Panc1 (cell line): ENCODE measurements around the gene SREK1. TPM values are rescaled to one million over a fixed set of nuclear protein-coding genes. Genes with fewer than 3 reads are reported as not detected.

ENCODE experiments used
- ATAC-seq: fragments of 200-7000 bp; cut with Tn5 transposase; 2 replicates; pipeline ENCODE4 v1.9.1; 2020; ENCODE audit warnings: mild to moderate bottlenecking, moderate library complexity
- BruUV-seq: library from RNA; stranded (reverse); fragments of 400-500 nt; replicated peaks from 2 replicates; lab custom pipeline; 2021; lab: Mats Ljungman, UMichigan
- CTCF ChIA-PET: fragments of 300-600 bp; sonication (Branson Sonifier 250); formaldehyde crosslinking; loops from one replicate; lab custom pipeline; 2022; ENCODE audit warnings: antibody characterized with exemption; lab: Charles Lee
- POLR2A ChIA-PET: fragments of 300-600 bp; sonication (Branson Sonifier 250); formaldehyde crosslinking; loops from one replicate; lab custom pipeline; 2022; ENCODE audit warnings: antibody characterized with exemption; lab: Charles Lee
- DNase-seq: peaks from one replicate; pipeline ENCODE4 v3.0.0-alpha.2; 2010; ENCODE audit warnings: low read depth, low spot score
- H3K27ac ChIP-seq: 2 replicates; pipeline ENCODE4 v1.5.1; 2011; ENCODE audit warnings: mild to moderate bottlenecking, low read length, inconsistent platforms
- H3K27me3 ChIP-seq: fragments of 200-500 bp; sonication (Bioruptor generic); 2 replicates; pipeline ENCODE4 v1.6.0; 2014; ENCODE audit warnings: low read length, inconsistent platforms; ENCODE audit not compliant: control insufficient read depth, insufficient read depth
- H3K36me3 ChIP-seq: fragments of 200-500 bp; sonication (Bioruptor generic); 2 replicates; pipeline ENCODE4 v1.5.1; 2014; ENCODE audit warnings: inconsistent platforms, mild to moderate bottlenecking, low read length, moderate library complexity; ENCODE audit not compliant: control insufficient read depth, insufficient read depth
- H3K4me1 ChIP-seq: 2 replicates; pipeline ENCODE4 v1.5.1; 2011; ENCODE audit warnings: inconsistent platforms, mild to moderate bottlenecking, low read length, moderate library complexity; ENCODE audit not compliant: control insufficient read depth, insufficient read depth
- H3K4me3 ChIP-seq, 2 experiments: 2 replicates each; pipeline ENCODE4 v1.5.1; 2011 to 2012; ENCODE audit warnings: low read depth in 2 of 2, low read length in 2 of 2, mild to moderate bottlenecking in 2 of 2, inconsistent platforms in 1 of 2, moderate library complexity in 1 of 2
- H3K9me3 ChIP-seq: fragments of 200-500 bp; sonication (Bioruptor generic); 2 replicates; pipeline ENCODE4 v1.5.1; 2014; ENCODE audit warnings: low read depth, mild to moderate bottlenecking, inconsistent platforms, low read length, moderate library complexity; ENCODE audit not compliant: control insufficient read depth, insufficient read depth
- CTCF ChIP-seq: fragments of 450-650 bp; IDR thresholded peaks from 2 replicates; pipeline ENCODE4 v1.5.1; 2017; ENCODE audit warnings: mild to moderate bottlenecking
- POLR2AphosphoS5 ChIP-seq: IDR thresholded peaks from 2 replicates; pipeline ENCODE4 v1.6.1; 2012; ENCODE audit warnings: mild to moderate bottlenecking, low read depth, low read length, moderate library complexity
- REST ChIP-seq, 2 experiments: IDR thresholded peaks; 2 replicates each; pipeline ENCODE4 v1.6.1; 2011 to 2012; ENCODE audit warnings: low read depth in 2 of 2, control low read depth in 1 of 2, low read length in 1 of 2, mild to moderate bottlenecking in 1 of 2, moderate library complexity in 1 of 2; ENCODE audit not compliant: insufficient read depth in 1 of 2
- SIN3A ChIP-seq: IDR thresholded peaks from 2 replicates; pipeline ENCODE4 v1.6.1; 2012; ENCODE audit warnings: low read depth, mild to moderate bottlenecking, low read length, moderate library complexity, borderline replicate concordance; ENCODE audit not compliant: insufficient read depth
- TCF7L2 ChIP-seq: IDR thresholded peaks from 2 replicates; pipeline ENCODE4 v1.6.1; 2011; ENCODE audit warnings: mild to moderate bottlenecking, low read depth, low read length, inconsistent platforms
- in situ Hi-C: cut with HindIII; loops from 2 replicates; pipeline ENCODE4 v1.10.0; 2016; ENCODE audit warnings: low sequenced_read_pairs, low pct_unique_long_range_greater_than_20kb
- intact Hi-C: fragments of 100-400 bp; cut with micrococcal nuclease; formaldehyde crosslinking; loops from one replicate; pipeline ENCODE4 v1.10.0; 2022; ENCODE audit not compliant: unreplicated experiment
- total RNA-seq: library from RNA; stranded (reverse); gene quantifications from one replicate; pipeline ENCODE4 v1.2.1, GENCODE V29; 2021; ENCODE audit not compliant: unreplicated experiment

SREK1 gene
- total RNA-seq, 1 experiment from 2014 or later, result 89.7 TPM

DNA sequence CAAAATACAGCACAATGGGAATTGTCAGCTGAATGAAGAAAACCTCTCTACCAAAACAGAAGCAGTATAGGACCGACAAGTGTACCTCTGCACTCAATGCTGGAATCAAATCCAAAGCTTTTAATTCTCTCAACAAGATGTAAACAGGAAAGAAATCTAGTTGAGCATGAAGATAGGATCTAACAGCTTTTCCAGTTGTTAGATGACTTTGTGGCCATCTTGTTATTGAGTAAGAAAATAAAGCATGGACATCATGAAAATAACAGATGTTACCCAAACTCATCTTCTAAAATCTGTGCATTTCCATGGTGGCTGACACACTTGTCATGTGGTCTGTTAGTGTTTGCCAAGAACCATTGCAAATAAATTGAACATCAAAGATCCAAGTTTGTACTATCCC, 34.7 kb downstream of the SREK1 start:
- no peak for DNase-seq
- CTCF ChIA-PET, result no interaction called here
- H3K4me3 ChIP-seq, result no peak overlapping the region
- peaks cover 77% of the 10 kb centered on the region for H3K36me3 ChIP-seq
- H3K9me3 ChIP-seq, result no peaks in the 10 kb centered on the region
- POLR2A ChIA-PET, result no interaction called here
- H3K27me3 ChIP-seq, result no peaks in the 10 kb centered on the region
- intact Hi-C loops (no loop called here), in situ Hi-C loops (no loop called here)
- no peak overlapping the region for H3K27ac ChIP-seq
- TF ChIP-seq CTCF (no peak), TCF7L2 (no peak), REST (IDR thresholded peaks at IDR 0.05; ENCODE audit: insufficient read depth in 1 of 2, low read depth in 2 of 2, low read length in 1 of 2) (no peak), SIN3A (no peak), POLR2AphosphoS5 (no peak)
- no peak for ATAC-seq
- TSS peak; percentile 67 for BruUV-seq
- no peaks in the 10 kb centered on the region for H3K4me1 ChIP-seq

DNA sequence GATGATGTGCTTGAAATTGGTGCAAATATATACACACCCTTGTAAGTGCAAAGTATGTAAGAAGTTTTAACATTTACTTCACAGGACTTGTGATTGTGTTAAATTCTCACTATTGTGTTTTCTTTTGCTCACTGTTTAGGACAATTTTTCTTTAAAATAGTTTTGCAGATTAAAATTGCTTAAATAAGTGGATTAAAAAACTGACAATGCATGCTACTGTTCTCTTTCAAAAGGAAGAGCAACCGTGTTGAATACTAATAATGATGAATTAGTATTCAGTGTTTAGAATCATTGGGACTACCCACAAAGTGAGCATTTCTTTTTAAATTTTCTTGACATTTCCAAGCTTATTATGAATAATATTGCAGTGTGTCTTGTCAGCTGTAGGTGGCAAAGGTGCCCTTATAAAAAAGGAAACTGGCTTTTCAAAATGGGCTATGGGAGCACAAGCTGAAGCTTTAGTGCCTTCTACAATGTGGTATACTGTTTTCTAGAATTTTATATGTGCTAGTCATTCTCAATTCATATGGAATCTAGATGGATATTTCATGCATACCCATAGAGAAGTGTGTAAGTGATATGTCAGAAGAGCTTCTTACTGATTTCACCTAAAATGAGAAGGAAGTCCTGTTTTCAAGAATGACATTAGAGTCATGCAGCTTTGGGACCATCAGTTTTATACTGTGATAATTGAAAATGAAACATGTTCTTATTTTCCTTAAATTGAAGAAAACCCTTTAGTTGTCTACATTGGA, 35.4 kb downstream of the SREK1 start:
- ATAC-seq (no peak), DNase-seq (no peak)
- Histone ChIP-seq H3K36me3 (peaks cover 71% of the 10 kb centered on the region), H3K4me1 (no peaks in the 10 kb centered on the region), H3K4me3 (no peak overlapping the region), H3K9me3 (no peaks in the 10 kb centered on the region), H3K27ac (no peak overlapping the region), H3K27me3 (no peaks in the 10 kb centered on the region)
- CTCF ChIA-PET, result no interaction called here
- POLR2A ChIA-PET, result no interaction called here
- in situ Hi-C loops, result no loop called here
- intact Hi-C loops, result no loop called here
- TF ChIP-seq CTCF (no peak), REST (IDR thresholded peaks at IDR 0.05; ENCODE audit: insufficient read depth in 1 of 2, low read depth in 2 of 2, low read length in 1 of 2) (no peak), TCF7L2 (no peak), SIN3A (no peak), POLR2AphosphoS5 (no peak)
- no TSS peak for BruUV-seq
